NCI-H2196 (cell line): ENCODE results near the gene NCOA4.
"Not testable (repeated sequence)": the region's sequence is repeated elsewhere in the genome, so short reads cannot be mapped to it uniquely, and the experiment has no call there.

Experiments used
- DNase-seq: peaks from one replicate; lab custom pipeline; 2025; ENCODE audit not compliant: unreplicated experiment; lab: John Stamatoyannopoulos, UW

Gene NCOA4

GRCh38 chr10:46052791-46053375, 22.5 kb upstream of the NCOA4 start:
- no peak for DNase-seq

GRCh38 chr10:46052057-46052790, 21.8 kb upstream of the NCOA4 start:
- no peak for DNase-seq

- DNase-seq: no peak
These were observed 20.7 kb upstream of the NCOA4 start for GRCh38 chr10:46050941-46051623.

- DNase-seq: not testable (repeated sequence)
These were observed 19.0 kb upstream of the NCOA4 start for GRCh38 chr10:46049497-46049831.

- DNase-seq: peak; percentile 14
These were observed 17.7 kb upstream of the NCOA4 start for GRCh38 chr10:46048152-46048551.

GRCh38 chr10:46046261-46046660, 15.8 kb upstream of the NCOA4 start, which contains the start of gene MSMB:
Gene MSMB (minus strand): TSS chr10:46046269. CDS start chr10:46046237, 32 bp downstream.
- no peak for DNase-seq

GRCh38 chr10:46042527-46042926, 12.1 kb upstream of the NCOA4 start:
- DNase-seq: no peak

GRCh38 chr10:46040004-46040403, 9.6 kb upstream of the NCOA4 start:
- no peak for DNase-seq

- DNase-seq: no peak
These were observed 6.8 kb upstream of the NCOA4 start for GRCh38 chr10:46037107-46037825.

GRCh38 chr10:46035923-46036849, 5.8 kb upstream of the NCOA4 start:
- no peak for DNase-seq

- DNase-seq: no peak
These were observed 3.2 kb upstream of the NCOA4 start for GRCh38 chr10:46033602-46034011.

GRCh38 chr10:46031648-46032532, 1.5 kb upstream of the NCOA4 start:
- DNase-seq: no peak

- no peak for DNase-seq
These were observed 877 bp downstream of the NCOA4 start for GRCh38 chr10:46029461-46030030.

- DNase-seq: peak; percentile 8
These were observed 1.6 kb downstream of the NCOA4 start for GRCh38 chr10:46028584-46029460.

- no peak for DNase-seq
These were observed 4.3 kb downstream of the NCOA4 start for GRCh38 chr10:46026106-46026505.

GRCh38 chr10:46025406-46025805, 5.0 kb downstream of the NCOA4 start:
- DNase-seq: no peak

GRCh38 chr10:46024948-46025347, 5.5 kb downstream of the NCOA4 start:
- DNase-seq: no peak
